GM21528 (cell line): Measurements from ENCODE around the gene STPG4.
"Not testable (repeated sequence)": the region's sequence is repeated elsewhere in the genome, so short reads cannot be mapped to it uniquely, and the experiment has no call there.

Source experiments
- ATAC-seq: cut with Tn5 transposase; IDR thresholded peaks from one replicate; pipeline ENCODE4 v1.9.1; 2021; ENCODE audit warnings: mild to moderate bottlenecking, moderate library complexity; ENCODE audit not compliant: unreplicated experiment, low FRiP score

STPG4 gene

GRCh38 chr2:47129191-47129706, 25.9 kb downstream of the STPG4 start:
- no peak for ATAC-seq

- ATAC-seq: no peak
Observed at GRCh38 chr2:47128705-47129104, 26.4 kb downstream of the STPG4 start.

DNA sequence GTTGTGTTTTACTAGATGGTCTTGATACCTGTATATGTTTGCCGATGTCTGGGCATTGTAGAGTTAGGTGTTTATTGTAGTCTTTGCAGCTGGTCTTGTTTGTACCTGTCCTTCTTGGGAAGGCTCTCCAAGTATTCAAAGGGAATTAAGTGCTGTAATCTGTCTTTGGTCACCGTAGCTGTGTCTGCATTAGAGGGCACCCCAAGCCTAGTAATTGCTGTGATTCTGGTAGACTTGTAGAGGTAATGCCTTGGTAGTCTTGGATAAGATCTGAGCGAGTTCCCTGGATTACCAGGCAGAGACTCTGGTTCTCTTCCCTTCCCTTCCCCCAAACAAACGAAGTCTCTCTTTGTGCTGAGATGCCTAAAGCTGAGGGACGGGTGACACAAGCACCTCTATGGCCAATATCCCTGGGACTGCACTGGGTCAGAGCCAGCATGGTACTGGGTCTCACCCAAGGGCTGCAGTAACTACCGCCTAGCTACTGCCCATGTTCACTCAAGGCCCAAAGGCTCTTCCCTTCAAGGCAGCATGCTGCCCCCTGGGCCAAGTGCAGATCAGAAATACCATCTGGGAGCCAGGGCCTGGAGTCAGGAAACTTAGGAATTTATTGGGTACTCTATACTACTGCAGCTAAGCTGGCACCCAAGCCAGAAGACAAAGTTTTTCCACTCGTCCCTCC, 27.1 kb downstream of the STPG4 start:
- ATAC-seq: no peak

GRCh38 chr2:47126783-47127182, 28.3 kb downstream of the STPG4 start:
- no peak for ATAC-seq

GRCh38 chr2:47124740-47125139, 30.4 kb downstream of the STPG4 start:
- ATAC-seq: not testable (repeated sequence)

DNA sequence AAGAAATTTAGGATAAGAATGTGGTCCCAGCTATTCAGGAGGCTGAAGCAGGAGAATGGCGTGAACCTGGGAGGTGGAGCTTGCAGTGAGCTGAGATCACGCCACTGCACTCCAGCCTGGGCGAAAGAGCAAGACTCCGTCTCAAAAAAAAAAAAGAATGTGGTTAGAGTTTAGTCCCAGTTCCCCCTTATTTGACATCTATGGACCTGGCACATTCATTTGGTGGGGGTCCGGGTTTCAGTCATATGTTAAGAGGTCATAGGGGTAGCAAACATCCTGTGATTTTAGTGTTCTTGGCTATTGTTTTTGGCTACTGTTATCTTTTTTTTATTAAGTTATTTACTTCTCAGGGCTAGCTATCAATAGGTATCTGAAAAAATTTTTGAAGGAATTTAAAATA, 34.7 kb downstream of the STPG4 start:
- ATAC-seq: not testable (repeated sequence)

DNA sequence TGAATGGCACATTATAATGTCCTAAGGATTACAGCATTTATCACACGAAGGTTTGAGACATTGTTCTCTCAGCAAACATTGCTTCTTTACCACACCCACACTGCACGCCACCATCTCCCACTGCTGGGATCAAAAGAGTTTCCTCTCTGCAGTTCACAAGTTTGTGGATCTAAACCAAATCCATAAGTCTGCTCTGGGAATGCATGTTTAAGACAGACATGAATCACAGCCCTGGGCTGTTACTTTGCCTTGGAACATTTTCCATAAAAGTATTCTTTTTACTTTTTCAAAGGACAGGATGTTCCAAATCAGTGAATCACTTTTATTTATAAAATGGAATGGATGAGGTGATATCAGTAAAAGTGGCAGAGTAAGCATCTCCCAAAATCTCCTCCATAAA, 36.1 kb downstream of the STPG4 start:
- no peak for ATAC-seq

DNA sequence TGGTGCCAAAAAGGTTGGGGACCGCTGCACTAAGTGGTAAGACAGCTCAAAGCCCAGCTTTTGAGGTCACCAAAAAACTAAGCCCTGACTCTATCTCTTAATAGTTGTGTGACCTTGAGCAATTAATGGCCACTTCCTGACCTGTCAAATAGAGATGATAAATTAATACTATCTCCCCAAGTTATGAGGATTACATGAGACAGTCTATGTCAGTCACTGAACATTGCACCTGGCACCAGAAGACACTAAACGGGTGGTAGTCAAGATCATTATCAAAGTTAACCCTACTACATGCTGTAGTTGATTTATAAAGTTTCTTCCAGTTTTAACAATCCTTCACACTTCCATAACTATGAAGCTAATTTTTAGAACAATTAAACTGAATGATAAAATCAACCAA, 36.5 kb downstream of the STPG4 start:
- no peak for ATAC-seq

GRCh38 chr2:47112665-47113435, 42.3 kb downstream of the STPG4 start:
- no peak for ATAC-seq

DNA sequence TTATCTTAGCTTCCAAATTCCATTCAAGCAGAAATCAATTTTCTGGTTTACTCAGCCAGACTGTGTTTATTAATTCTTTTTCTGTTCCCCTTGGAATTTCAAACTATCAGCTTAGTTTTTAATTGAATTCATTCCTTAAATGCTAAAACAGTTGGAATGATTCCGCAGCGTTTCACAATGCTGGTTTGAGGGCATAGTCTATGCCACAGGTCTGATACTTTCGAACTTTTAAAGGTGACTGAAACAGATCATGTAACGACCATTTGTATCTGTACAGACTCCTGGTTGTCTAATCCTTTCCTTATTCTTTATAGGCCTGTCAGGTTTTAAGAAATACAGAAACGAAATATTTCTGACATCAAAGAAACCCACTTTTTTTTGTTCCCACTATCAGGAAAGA, 45.4 kb downstream of the STPG4 start:
- no peak for ATAC-seq

DNA sequence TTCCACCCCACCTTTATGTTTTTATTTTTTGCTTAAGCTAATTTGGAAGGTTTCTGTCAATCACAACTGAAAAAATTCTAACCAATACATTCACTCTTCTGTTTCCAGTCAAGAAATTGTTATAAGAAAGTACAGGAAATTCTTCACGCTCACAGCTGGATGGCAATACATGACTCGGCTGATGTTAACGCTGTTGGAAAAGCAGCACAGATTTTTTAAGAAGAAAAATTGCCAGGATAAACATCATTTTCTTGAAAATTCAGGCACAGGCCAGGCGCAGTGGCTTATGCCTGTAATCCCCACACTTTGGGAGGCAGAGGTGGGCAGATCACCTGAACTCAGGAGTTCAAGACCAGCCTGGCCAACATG, 46.1 kb downstream of the STPG4 start:
- ATAC-seq: no peak

- ATAC-seq: not testable (repeated sequence)
Observed at GRCh38 chr2:47108267-47109006, 46.7 kb downstream of the STPG4 start.

GRCh38 chr2:47107201-47107600, 47.9 kb downstream of the STPG4 start:
- ATAC-seq: not testable (repeated sequence)

GRCh38 chr2:47106231-47106630, 48.9 kb downstream of the STPG4 start:
- not testable (repeated sequence) for ATAC-seq

- ATAC-seq: not testable (repeated sequence)
Observed at GRCh38 chr2:47099712-47100111, 55.4 kb downstream of the STPG4 start.

GRCh38 chr2:47098953-47099352, 56.2 kb downstream of the STPG4 start:
- ATAC-seq: no peak

DNA sequence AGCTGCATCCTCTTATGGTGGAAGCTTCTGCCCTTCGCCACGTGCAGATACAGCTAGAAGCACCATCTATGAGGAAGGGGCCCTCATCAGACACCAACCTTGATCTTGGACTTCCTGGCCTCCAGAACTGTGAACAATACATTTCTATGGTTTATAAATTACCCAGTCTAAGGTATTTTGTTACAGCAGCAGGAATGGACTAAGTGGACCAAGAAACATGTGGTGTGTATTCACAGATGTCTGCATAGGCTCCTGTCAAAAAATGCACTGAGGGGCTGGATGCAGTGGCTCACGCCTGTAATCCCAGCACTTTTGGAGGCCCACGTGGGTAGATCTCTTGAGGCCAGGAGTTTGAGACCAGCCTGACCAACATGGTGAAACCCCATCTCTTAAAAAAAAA, 57.5 kb downstream of the STPG4 start:
- no peak for ATAC-seq

- ATAC-seq: no peak
Observed at GRCh38 chr2:47096451-47096850, 58.7 kb downstream of the STPG4 start.

DNA sequence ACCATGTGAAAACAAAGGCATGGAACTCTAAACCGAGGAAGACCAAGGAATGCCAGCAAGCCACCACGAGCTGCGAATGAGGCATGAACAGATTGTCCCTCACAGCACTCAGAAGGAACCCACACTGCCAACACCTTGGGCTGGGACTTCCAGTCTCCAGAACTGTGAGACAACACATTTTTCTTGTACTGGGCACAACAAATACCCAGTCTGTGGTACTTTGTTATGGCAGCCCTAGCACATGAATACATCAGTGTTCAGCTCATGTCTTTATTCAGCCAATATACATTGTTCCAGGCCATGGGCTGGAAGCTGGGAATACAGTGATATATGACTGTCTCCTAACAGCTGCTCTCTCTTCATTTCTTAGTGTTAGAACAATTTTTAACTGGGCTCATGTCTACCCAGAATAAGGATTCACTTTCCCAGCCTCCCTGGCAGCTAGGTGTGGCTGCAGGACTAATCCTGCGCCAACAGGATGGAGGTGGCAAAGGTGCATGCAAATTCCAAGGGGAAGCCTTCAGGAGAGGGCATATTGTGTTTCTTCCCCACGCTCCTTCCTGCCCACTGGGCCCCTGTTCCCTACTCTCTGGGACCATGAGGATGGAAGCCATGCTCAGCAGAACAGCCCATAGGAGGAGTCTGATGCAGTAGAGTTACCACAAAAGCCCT, 59.6 kb downstream of the STPG4 start:
- ATAC-seq: no peak

- ATAC-seq: no peak
Observed at GRCh38 chr2:47094511-47095142, 60.5 kb downstream of the STPG4 start.
